H9 (cell line): Measurements from ENCODE around the gene HRAS. TPM values are rescaled to one million over a fixed set of nuclear protein-coding genes. Genes with fewer than 3 reads are reported as not detected.

Source experiments
- DNase-seq: peaks from one replicate; pipeline ENCODE4 v3.0.0-alpha.2; 2017
- H2AFZ ChIP-seq: one replicate; pipeline ENCODE4 v1.6.1; 2013; ENCODE audit warnings: mild to moderate bottlenecking, low read length, control low read depth, moderate library complexity
- H2AK5ac ChIP-seq: 2 replicates; pipeline ENCODE4 v1.6.1; 2013; ENCODE audit warnings: low read length, control low read depth, mixed read lengths; ENCODE audit not compliant: insufficient read length
- H2BK120ac ChIP-seq: one replicate; pipeline ENCODE4 v1.6.1; 2013; ENCODE audit warnings: low read depth, mild to moderate bottlenecking, low read length, control low read depth, inconsistent platforms; ENCODE audit not compliant: poor library complexity, severe bottlenecking
- H2BK12ac ChIP-seq: 2 replicates; pipeline ENCODE4 v1.6.1; 2013; ENCODE audit warnings: low read length, control low read depth, mixed read lengths, low read depth; ENCODE audit not compliant: insufficient read length
- H2BK15ac ChIP-seq: 2 replicates; pipeline ENCODE4 v1.6.1; 2013; ENCODE audit warnings: low read depth, low read length, control low read depth
- H2BK20ac ChIP-seq: one replicate; pipeline ENCODE4 v1.6.1; 2013; ENCODE audit warnings: low read depth, mild to moderate bottlenecking, low read length, control low read depth, inconsistent platforms; ENCODE audit not compliant: poor library complexity, severe bottlenecking
- H2BK5ac ChIP-seq: 2 replicates; pipeline ENCODE4 v1.6.1; 2013; ENCODE audit warnings: low read length, control low read depth, mixed read lengths; ENCODE audit not compliant: insufficient read length
- H3K14ac ChIP-seq: 2 replicates; pipeline ENCODE4 v1.6.1; 2013; ENCODE audit warnings: low read length, control low read depth; ENCODE audit not compliant: insufficient read depth
- H3K18ac ChIP-seq: 2 replicates; pipeline ENCODE4 v1.6.1; 2013; ENCODE audit warnings: low read depth, mild to moderate bottlenecking, mixed read lengths, low read length, control low read depth; ENCODE audit not compliant: insufficient read length
- H3K23ac ChIP-seq: 2 replicates; pipeline ENCODE4 v1.6.1; 2013; ENCODE audit warnings: low read length, control low read depth, mixed read lengths, low read depth; ENCODE audit not compliant: insufficient read length
- H3K23me2 ChIP-seq: 2 replicates; pipeline ENCODE4 v1.6.1; 2013; ENCODE audit warnings: low read depth, mild to moderate bottlenecking, mixed read lengths, low read length, control low read depth; ENCODE audit not compliant: insufficient read length, poor library complexity, severe bottlenecking
- H3K27ac ChIP-seq: 2 replicates; pipeline ENCODE4 v1.5.1; 2013; ENCODE audit warnings: low read length, control low read depth, mixed read lengths, low read depth; ENCODE audit not compliant: insufficient read length
- H3K27me3 ChIP-seq: 2 replicates; pipeline ENCODE4 v1.6.1; 2013; ENCODE audit warnings: low read length, control low read depth, inconsistent platforms; ENCODE audit not compliant: insufficient read depth
- H3K4ac ChIP-seq: 2 replicates; pipeline ENCODE4 v1.6.1; 2013; ENCODE audit warnings: low read depth, mild to moderate bottlenecking, control low read depth, inconsistent platforms, low read length, moderate library complexity
- H3K4me1 ChIP-seq: 2 replicates; pipeline ENCODE4 v1.6.1; 2013; ENCODE audit warnings: low read length, control low read depth, inconsistent platforms; ENCODE audit not compliant: insufficient read depth
- H3K4me2 ChIP-seq: 2 replicates; pipeline ENCODE4 v1.6.1; 2013; ENCODE audit warnings: low read length, control low read depth, mixed read lengths; ENCODE audit not compliant: insufficient read length, insufficient read depth
- H3K56ac ChIP-seq: 2 replicates; pipeline ENCODE4 v1.6.1; 2013; ENCODE audit warnings: low read depth, mild to moderate bottlenecking, mixed read lengths, low read length, control low read depth; ENCODE audit not compliant: insufficient read length
- H3K79me1 ChIP-seq: 2 replicates; pipeline ENCODE4 v1.6.1; 2013; ENCODE audit warnings: low read depth, mild to moderate bottlenecking, moderate library complexity, low read length, control low read depth, inconsistent platforms; ENCODE audit not compliant: insufficient read depth, poor library complexity, severe bottlenecking
- H3K79me2 ChIP-seq: 2 replicates; pipeline ENCODE4 v1.6.1; 2013; ENCODE audit warnings: low read length, control low read depth, inconsistent platforms; ENCODE audit not compliant: insufficient read depth
- H3K9ac ChIP-seq: 2 replicates; pipeline ENCODE4 v1.6.1; 2013; ENCODE audit warnings: low read length, control low read depth, mixed read lengths; ENCODE audit not compliant: insufficient read length; ENCODE audit errors: extremely low read depth
- H3K9me3 ChIP-seq: one replicate; pipeline ENCODE4 v1.6.1; 2013; ENCODE audit warnings: low read depth, low read length, inconsistent platforms; ENCODE audit not compliant: control insufficient read depth
- H3T11ph ChIP-seq: one replicate; pipeline ENCODE4 v1.6.1; 2013; ENCODE audit warnings: mild to moderate bottlenecking, low read length, control low read depth, inconsistent platforms
- H4K20me1 ChIP-seq: one replicate; pipeline ENCODE4 v1.6.1; 2013; ENCODE audit not compliant: control insufficient read depth, insufficient read length, insufficient read depth
- H4K5ac ChIP-seq: 2 replicates; pipeline ENCODE4 v1.6.1; 2013; ENCODE audit warnings: low read depth, mild to moderate bottlenecking, mixed read lengths, low read length, control low read depth; ENCODE audit not compliant: insufficient read length
- H4K8ac ChIP-seq: replicated peaks from 2 replicates; pipeline ENCODE4 v1.6.1; 2013; ENCODE audit warnings: low read length, control low read depth, mixed read lengths, low read depth; ENCODE audit not compliant: insufficient read length
- H4K91ac ChIP-seq: 2 replicates; pipeline ENCODE4 v1.6.1; 2013; ENCODE audit warnings: low read depth, mild to moderate bottlenecking, moderate library complexity, mixed read lengths, low read length, control low read depth; ENCODE audit not compliant: insufficient read length
- H3K27ac Mint-ChIP-seq, 3 experiments: 2 replicates in 2 of 3; 3 replicates in 1 of 3; pipeline ENCODE4 v1.8.0; 2020 to 2021; ENCODE audit warnings: mixed read lengths in 3 of 3, mild to moderate bottlenecking in 1 of 3, moderate library complexity in 1 of 3
- H3K27me3 Mint-ChIP-seq: 2 replicates; pipeline ENCODE4 v1.8.0; 2021; ENCODE audit warnings: low read depth, mild to moderate bottlenecking, moderate library complexity, mixed read lengths
- H3K36me3 Mint-ChIP-seq, 3 experiments: 2 replicates in 2 of 3; 3 replicates in 1 of 3; pipeline ENCODE4 v1.8.0; 2020 to 2021; ENCODE audit warnings: low read depth in 3 of 3, mixed read lengths in 3 of 3; ENCODE audit not compliant: insufficient read depth in 1 of 3
- H3K4me1 Mint-ChIP-seq, 2 experiments: 2 replicates each; pipeline ENCODE4 v1.8.0; 2020; ENCODE audit warnings: mixed read lengths in 2 of 2
- H3K4me3 Mint-ChIP-seq, 2 experiments: 2 replicates in 1 of 2; 3 replicates in 1 of 2; pipeline ENCODE4 v1.8.0; 2020 to 2021; ENCODE audit warnings: mild to moderate bottlenecking in 2 of 2, mixed read lengths in 2 of 2, moderate library complexity in 1 of 2
- H3K9me3 Mint-ChIP-seq, 2 experiments: 2 replicates in 1 of 2; 3 replicates in 1 of 2; pipeline ENCODE4 v1.8.0; 2020; ENCODE audit warnings: mild to moderate bottlenecking in 2 of 2, mixed read lengths in 2 of 2, moderate library complexity in 1 of 2
- WGBS: extraction: QIAGEN DNeasy Blood & Tissue Kit; methylation state at CpG from one replicate; pipeline ENCODE4 v1.1.7; 2013; ENCODE audit warnings: missing lambda C conversion rate, low lambda C conversion rate, mixed read lengths; ENCODE audit not compliant: insufficient read length; ENCODE audit errors: extremely low coverage; 5-methylcytosine and 5-hydroxymethylcytosine counted together
- total RNA-seq: library from RNA; stranded (reverse); gene quantifications from 2 replicates; pipeline ENCODE4 v1.2.1, GENCODE V29; 2021
- TF ChIP-seq, protein P1 (sequence below): fragments of 200-600 bp; sonication (generic); conservative IDR thresholded peaks from 3 replicates; pipeline ENCODE4 v1.8.0; 2021; ENCODE audit warnings: antibody characterized with exemption, mild to moderate bottlenecking

Gene HRAS
- total RNA-seq, 1 experiment from 2014 or later = 61.8 TPM

DNA sequence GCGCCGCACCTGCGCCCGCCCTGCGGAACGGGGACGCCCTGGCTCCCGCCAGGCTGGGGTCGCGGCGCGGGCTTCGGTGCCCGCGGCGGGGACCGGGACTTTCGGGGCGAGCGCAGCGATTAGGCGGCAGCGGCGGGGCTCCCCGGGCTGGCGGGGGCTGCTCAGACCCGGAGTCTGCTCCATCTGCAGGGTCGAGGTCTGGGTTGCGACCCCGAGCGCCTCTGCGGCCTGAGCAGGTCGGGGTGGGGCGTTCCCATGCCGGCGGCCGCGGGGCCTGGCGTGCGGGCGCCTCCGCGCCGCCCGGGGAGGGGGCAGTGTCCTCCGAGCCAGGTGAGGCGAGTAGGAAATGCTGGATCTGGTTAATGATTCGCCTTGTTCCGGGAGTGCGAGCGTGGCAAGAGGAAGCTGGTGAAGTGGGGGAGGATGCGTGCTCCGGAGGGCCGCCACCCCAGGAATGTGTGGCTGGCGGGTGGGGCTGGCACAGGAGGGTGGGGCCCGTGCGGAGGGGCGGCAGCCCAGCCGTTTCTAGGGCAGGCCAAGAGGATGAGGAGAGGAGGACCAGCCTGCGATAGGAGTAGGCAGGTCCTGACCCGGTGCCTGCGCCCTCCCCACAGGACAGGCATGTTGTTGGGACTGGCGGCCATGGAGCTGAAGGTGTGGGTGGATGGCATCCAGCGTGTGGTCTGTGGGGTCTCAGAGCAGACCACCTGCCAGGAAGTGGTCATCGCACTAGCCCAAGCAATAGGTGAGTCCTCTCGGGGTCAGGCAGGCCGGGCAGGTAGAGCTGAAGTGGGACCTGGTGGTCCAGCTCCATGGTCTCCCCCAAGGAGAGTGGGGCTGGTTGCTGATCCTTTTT lies 26.0 kb upstream of the HRAS start:
- Histone ChIP-seq H3K23me2 (peaks cover 7% of the 10 kb centered on the region), H3K56ac (no peak overlapping the region), H4K91ac (no peak overlapping the region), H2BK5ac (no peak overlapping the region), H3K79me1 (no peaks in the 10 kb centered on the region), H2BK12ac (no peak overlapping the region), H3K27ac (no peak overlapping the region), H3K27me3 (peaks cover 5% of the 10 kb centered on the region; the same call in 1 of the 2 replicates), H3K79me2 (no peaks in the 10 kb centered on the region), H2BK20ac (no peak overlapping the region), H2AFZ (no peak overlapping the region), H2AK5ac (no peak overlapping the region), H3T11ph (no peak overlapping the region), H3K23ac (no peak overlapping the region), H3K9me3 (no peaks in the 10 kb centered on the region), H3K18ac (no peak overlapping the region), H4K20me1 (no peaks in the 10 kb centered on the region), H4K5ac (no peak overlapping the region), H3K4me1 (no peaks in the 10 kb centered on the region), H3K4me2 (peak overlapping the region; percentile 74), H3K9ac (peak overlapping the region; percentile 23), H2BK15ac (no peak overlapping the region), H2BK120ac (no peak overlapping the region), H3K14ac (0 out of 2 replicates have a peak overlapping the region, but pooled peaks have one; percentile 35), H3K4ac (no peak overlapping the region), H4K8ac (no peak overlapping the region)
- no peak for DNase-seq
- TF ChIP-seq, protein P1, sequence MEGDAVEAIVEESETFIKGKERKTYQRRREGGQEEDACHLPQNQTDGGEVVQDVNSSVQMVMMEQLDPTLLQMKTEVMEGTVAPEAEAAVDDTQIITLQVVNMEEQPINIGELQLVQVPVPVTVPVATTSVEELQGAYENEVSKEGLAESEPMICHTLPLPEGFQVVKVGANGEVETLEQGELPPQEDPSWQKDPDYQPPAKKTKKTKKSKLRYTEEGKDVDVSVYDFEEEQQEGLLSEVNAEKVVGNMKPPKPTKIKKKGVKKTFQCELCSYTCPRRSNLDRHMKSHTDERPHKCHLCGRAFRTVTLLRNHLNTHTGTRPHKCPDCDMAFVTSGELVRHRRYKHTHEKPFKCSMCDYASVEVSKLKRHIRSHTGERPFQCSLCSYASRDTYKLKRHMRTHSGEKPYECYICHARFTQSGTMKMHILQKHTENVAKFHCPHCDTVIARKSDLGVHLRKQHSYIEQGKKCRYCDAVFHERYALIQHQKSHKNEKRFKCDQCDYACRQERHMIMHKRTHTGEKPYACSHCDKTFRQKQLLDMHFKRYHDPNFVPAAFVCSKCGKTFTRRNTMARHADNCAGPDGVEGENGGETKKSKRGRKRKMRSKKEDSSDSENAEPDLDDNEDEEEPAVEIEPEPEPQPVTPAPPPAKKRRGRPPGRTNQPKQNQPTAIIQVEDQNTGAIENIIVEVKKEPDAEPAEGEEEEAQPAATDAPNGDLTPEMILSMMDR = no peak
- H3K9me3 Mint-ChIP-seq = no peaks in the 10 kb centered on the region; a peak in 2 of 5 replicates
- H3K4me3 Mint-ChIP-seq = peak overlapping the region; percentile 83 to 90
- H3K36me3 Mint-ChIP-seq = peaks cover 2 to 11% (median 4%) of the 10 kb centered on the region in 3 experiments; a peak in 5 of 7 replicates
- H3K4me1 Mint-ChIP-seq = peaks cover 16 to 31% of the 10 kb centered on the region in 2 experiments
- no peak overlapping the region for H3K27ac Mint-ChIP-seq
- H3K27me3 Mint-ChIP-seq = peaks cover 24% of the 10 kb centered on the region
- no CpG with 5 or more reads among the region's 67 CpGs for WGBS
